Measurements from ENCODE around the gene DCN. TPM values are rescaled to one million over a fixed set of nuclear protein-coding genes. Genes with fewer than 3 reads are reported as not detected.

Gene DCN
- total and polyA plus RNA-seq, 8 donors = 28.9 to 217 (median 51.3) TPM

- WGBS, 2 donors = 68 to 81% methylated on average over 3 of the region's 3 CpGs
- no peaks in the 10 kb centered on the region for H3K27me3 ChIP-seq
- no peak for DNase-seq
- TF ChIP-seq CTCF (IDR thresholded peaks at IDR 0.05) = no peak
- H3K27ac ChIP-seq = no peak overlapping the region
- no peak for ATAC-seq
- H3K9me3 ChIP-seq = no peaks in the 10 kb centered on the region
- H3K36me3 ChIP-seq = no peaks in the 10 kb centered on the region
- no peak overlapping the region for H3K4me3 ChIP-seq
- no peak for FAIRE-seq
- intact Hi-C loops (cut with DNase I) = no loop called here
- H3K4me1 ChIP-seq = no peaks in the 10 kb centered on the region
Observed at GRCh38 chr12:91222746-91223145, 40.1 kb upstream of the DCN start.

- Histone ChIP-seq H3K4me1 (no peaks in the 10 kb centered on the region), H3K36me3 (no peaks in the 10 kb centered on the region), H3K4me3 (no peak overlapping the region), H3K27ac (no peak overlapping the region), H3K9me3 (no peaks in the 10 kb centered on the region), H3K27me3 (no peaks in the 10 kb centered on the region)
- no peak for DNase-seq
- intact Hi-C loops (cut with DNase I) = no loop called here
- FAIRE-seq = no peak
- WGBS, 2 donors = 75 to 82% methylated on average over 1 of the region's 1 CpG
- TF ChIP-seq CTCF (IDR thresholded peaks at IDR 0.05) = no peak
- ATAC-seq = no peak
Observed at GRCh38 chr12:91219919-91220318, 37.3 kb upstream of the DCN start.

- ATAC-seq (no peak), FAIRE-seq (no peak), DNase-seq (no peak)
- Histone ChIP-seq H3K4me1 (no peaks in the 10 kb centered on the region), H3K9me3 (no peaks in the 10 kb centered on the region), H3K36me3 (no peaks in the 10 kb centered on the region), H3K27ac (no peak overlapping the region), H3K27me3 (no peaks in the 10 kb centered on the region), H3K4me3 (no peak overlapping the region)
- no peak for TF ChIP-seq CTCF (IDR thresholded peaks at IDR 0.05)
- intact Hi-C loops (cut with DNase I) = no loop called here
Observed at GRCh38 chr12:91219511-91219910, 36.9 kb upstream of the DCN start.

DNA sequence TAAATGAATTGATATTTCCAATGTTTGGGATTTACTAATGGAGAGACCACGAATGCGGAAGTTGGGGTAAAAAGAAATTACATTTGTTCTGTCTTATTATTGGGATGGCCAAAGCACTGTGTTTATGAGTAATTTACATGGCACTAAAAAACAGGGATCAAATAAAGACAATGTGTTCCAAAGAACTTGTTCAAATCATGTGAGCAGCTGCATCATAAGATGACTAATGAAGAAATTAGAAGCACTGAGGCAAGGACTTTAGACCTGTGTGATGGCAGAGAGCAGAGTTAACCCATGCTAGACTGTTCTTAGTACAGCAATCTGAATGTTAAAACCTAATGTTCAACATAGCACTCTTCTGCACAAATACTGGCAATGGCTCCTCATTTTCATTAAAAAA, 34.3 kb upstream of the DCN start:
- DNase-seq (no peak), ATAC-seq (no peak), FAIRE-seq (no peak)
- no peak for TF ChIP-seq CTCF (IDR thresholded peaks at IDR 0.05)
- Histone ChIP-seq H3K4me3 (no peak overlapping the region), H3K4me1 (no peaks in the 10 kb centered on the region), H3K9me3 (no peaks in the 10 kb centered on the region), H3K27me3 (no peaks in the 10 kb centered on the region), H3K36me3 (no peaks in the 10 kb centered on the region), H3K27ac (no peak overlapping the region)
- intact Hi-C loops (cut with DNase I) = no loop called here
- 74 to 93% methylated on average over 2 of the region's 2 CpGs for whole genome bisulfite sequencing, 2 donors

GRCh38 chr12:91215940-91216454, 33.4 kb upstream of the DCN start:
- H3K27me3 ChIP-seq = no peaks in the 10 kb centered on the region
- H3K4me1 ChIP-seq = no peaks in the 10 kb centered on the region
- intact Hi-C loops (cut with DNase I) = no loop called here
- no peak for FAIRE-seq
- WGBS, 2 donors = 51 to 55% methylated on average over 3 of the region's 3 CpGs
- H3K27ac ChIP-seq = no peak overlapping the region
- H3K36me3 ChIP-seq = no peaks in the 10 kb centered on the region
- no peak for TF ChIP-seq CTCF (IDR thresholded peaks at IDR 0.05)
- no peak overlapping the region for H3K4me3 ChIP-seq
- ATAC-seq = no peak
- DNase-seq = no peak
- H3K9me3 ChIP-seq = no peaks in the 10 kb centered on the region
